IMR-90 (cell line): ENCODE results near the gene TCP11. TPM values are rescaled to one million over a fixed set of nuclear protein-coding genes. Genes with fewer than 3 reads are reported as not detected.
A peak's percentile ranks its signal among the peaks of the same experiment; 100 is the strongest.

ENCODE experiments used
- ATAC-seq: fragments of 200-7000 bp; cut with Tn5 transposase; 2 replicates; pipeline ENCODE4 v1.9.1; 2020; ENCODE audit warnings: low read depth, mild to moderate bottlenecking, moderate library complexity
- BruUV-seq: library from RNA; stranded (reverse); fragments of 400-500 nt; replicated peaks from 2 replicates; lab custom pipeline; 2021; lab: Mats Ljungman, UMichigan
- CTCF ChIA-PET: fragments of 300-600 bp; formaldehyde crosslinking; extraction: SDS; loops from one replicate; lab custom pipeline; 2021; ENCODE audit warnings: antibody characterized with exemption; lab: Yijun Ruan, JAX
- POLR2A ChIA-PET: fragments of 300-600 bp; sonication (Branson Sonifier 250); formaldehyde crosslinking; loops from one replicate; lab custom pipeline; 2022; ENCODE audit warnings: antibody characterized with exemption; ENCODE audit not compliant: unreplicated experiment; lab: Charles Lee
- DNase-seq: peaks from one replicate; pipeline ENCODE4 v3.0.0; 2013
- H2AFZ ChIP-seq: replicated peaks from 2 replicates; pipeline ENCODE3; 2013; ENCODE audit warnings: low read length, mild to moderate bottlenecking; ENCODE audit not compliant: poor library complexity
- H2AK5ac ChIP-seq: 2 replicates; pipeline ENCODE4 v1.6.1; 2013; ENCODE audit warnings: low read depth, low read length, inconsistent platforms
- H2AK9ac ChIP-seq: replicated peaks from 2 replicates; pipeline ENCODE3; 2013; ENCODE audit warnings: mild to moderate bottlenecking, low read depth, low read length, moderate library complexity; ENCODE audit not compliant: poor library complexity
- H2BK120ac ChIP-seq: 2 replicates; pipeline ENCODE4 v1.6.1; 2013; ENCODE audit warnings: low read depth, low read length, inconsistent platforms
- H2BK15ac ChIP-seq: 3 replicates; pipeline ENCODE4 v1.6.1; 2013; ENCODE audit warnings: low read depth, low read length, inconsistent platforms
- H2BK20ac ChIP-seq: 2 replicates; pipeline ENCODE4 v1.6.1; 2013; ENCODE audit warnings: low read depth, mild to moderate bottlenecking, inconsistent platforms, low read length, moderate library complexity
- H2BK5ac ChIP-seq: 2 replicates; pipeline ENCODE4 v1.6.1; 2013; ENCODE audit warnings: mild to moderate bottlenecking, low read depth, low read length, inconsistent platforms; ENCODE audit not compliant: poor library complexity, severe bottlenecking
- H3K14ac ChIP-seq: replicated peaks from 2 replicates; pipeline ENCODE4 v1.6.1; 2013; ENCODE audit warnings: low read depth, low read length, inconsistent platforms
- H3K18ac ChIP-seq: 2 replicates; pipeline ENCODE4 v1.6.1; 2013; ENCODE audit warnings: low read depth, low read length, control low read depth
- H3K23ac ChIP-seq: 2 replicates; pipeline ENCODE4 v1.6.1; 2013; ENCODE audit warnings: low read depth, low read length, inconsistent platforms
- H3K27ac ChIP-seq: 2 replicates; pipeline ENCODE4 v1.5.1; 2013; ENCODE audit warnings: mild to moderate bottlenecking, control low read depth, low read length; ENCODE audit not compliant: insufficient read depth
- H3K27me3 ChIP-seq: 2 replicates; pipeline ENCODE4 v1.6.1; 2013; ENCODE audit warnings: low read length; ENCODE audit not compliant: control insufficient read depth, insufficient read depth
- H3K36me3 ChIP-seq: 2 replicates; pipeline ENCODE4 v1.6.1; 2013; ENCODE audit warnings: low read length, mixed read lengths; ENCODE audit not compliant: control insufficient read depth, insufficient read depth
- H3K4ac ChIP-seq: 2 replicates; pipeline ENCODE4 v1.6.1; 2013; ENCODE audit warnings: low read depth, low read length, inconsistent platforms
- H3K4me1 ChIP-seq: 2 replicates; pipeline ENCODE4 v1.6.1; 2013; ENCODE audit warnings: low read length, mixed read lengths; ENCODE audit not compliant: control insufficient read depth, insufficient read depth
- H3K4me2 ChIP-seq: 2 replicates; pipeline ENCODE4 v1.6.1; 2013; ENCODE audit warnings: low read depth, mild to moderate bottlenecking, control low read depth, low read length, moderate library complexity
- H3K4me3 ChIP-seq: 2 replicates; pipeline ENCODE4 v1.5.1; 2013; ENCODE audit warnings: low read depth, mild to moderate bottlenecking, control low read depth, low read length, moderate library complexity; ENCODE audit not compliant: insufficient read depth
- H3K56ac ChIP-seq: 2 replicates; pipeline ENCODE4 v1.6.1; 2013; ENCODE audit warnings: low read length, inconsistent platforms; ENCODE audit not compliant: insufficient read depth; ENCODE audit errors: extremely low read depth
- H3K79me1 ChIP-seq, 2 experiments: 2 replicates each; pipeline ENCODE4 v1.6.1; 2013; ENCODE audit warnings: low read length in 2 of 2, inconsistent platforms in 1 of 2, low read depth in 1 of 2
- H3K9ac ChIP-seq: 2 replicates; pipeline ENCODE4 v1.6.1; 2013; ENCODE audit warnings: low read depth, low read length, control low read depth
- H3K9me1 ChIP-seq: 2 replicates; pipeline ENCODE4 v1.6.1; 2013; ENCODE audit warnings: low read length, inconsistent platforms; ENCODE audit not compliant: insufficient read depth
- H3K9me3 ChIP-seq: 2 replicates; pipeline ENCODE4 v1.6.1; 2013; ENCODE audit warnings: low read length; ENCODE audit not compliant: control insufficient read depth, insufficient read depth
- H4K20me1 ChIP-seq: 2 replicates; pipeline ENCODE4 v1.6.1; 2013; ENCODE audit warnings: low read length, inconsistent platforms; ENCODE audit not compliant: insufficient read depth
- H4K5ac ChIP-seq: 2 replicates; pipeline ENCODE4 v1.6.1; 2013; ENCODE audit warnings: mild to moderate bottlenecking, low read depth, low read length, control low read depth
- H4K8ac ChIP-seq, 2 experiments: 2 replicates each; pipeline ENCODE4 v1.6.1; 2013; ENCODE audit warnings: low read depth in 2 of 2, low read length in 2 of 2, control low read depth in 1 of 2, inconsistent platforms in 1 of 2
- H4K91ac ChIP-seq: 2 replicates; pipeline ENCODE4 v1.6.1; 2013; ENCODE audit warnings: low read depth, low read length, inconsistent platforms; ENCODE audit not compliant: insufficient read depth
- BHLHE40 ChIP-seq: fragments of 150-350 bp; IDR thresholded peaks from 2 replicates; pipeline ENCODE4 v1.6.1; 2016; ENCODE audit warnings: mild to moderate bottlenecking, low read depth, low read length
- CEBPB ChIP-seq: IDR thresholded peaks from 2 replicates; pipeline ENCODE4 v1.6.1; 2012; ENCODE audit warnings: low read depth, low read length, improper control_type of control experiment
- ELK1 ChIP-seq: fragments of 150-350 bp; IDR thresholded peaks from 2 replicates; pipeline ENCODE4 v1.6.1; 2016; ENCODE audit warnings: low read depth, mild to moderate bottlenecking, low read length, moderate library complexity, borderline replicate concordance
- MXI1 ChIP-seq: IDR thresholded peaks from 2 replicates; pipeline ENCODE4 v1.6.1; 2012; ENCODE audit warnings: low read depth, mild to moderate bottlenecking, low read length, moderate library complexity, borderline replicate concordance
- NFE2L2 ChIP-seq: fragments of 150-350 bp; IDR thresholded peaks from 2 replicates; pipeline ENCODE4 v1.6.1; 2016; ENCODE audit warnings: low read depth, mild to moderate bottlenecking, low read length
- POLR2A ChIP-seq: IDR thresholded peaks from 2 replicates; pipeline ENCODE4 v1.6.1; 2012; ENCODE audit warnings: mild to moderate bottlenecking, low read depth, low read length
- RAD21 ChIP-seq: IDR thresholded peaks from 2 replicates; pipeline ENCODE4 v1.6.1; 2012; ENCODE audit warnings: low read length, improper control_type of control experiment
- RFX5 ChIP-seq: IDR thresholded peaks from 2 replicates; pipeline ENCODE4 v1.8.0; 2012; ENCODE audit warnings: low read depth, mild to moderate bottlenecking, low read length, moderate library complexity
- USF2 ChIP-seq: fragments of 150-350 bp; IDR thresholded peaks from 2 replicates; pipeline ENCODE4 v1.6.1; 2017; ENCODE audit warnings: mild to moderate bottlenecking, antibody characterized with exemption, low read length, low read depth
- WGBS, 2 experiments: methylation state at CpG; one replicate each; pipeline versions ENCODE4 v1.1.5 to v1.1.7; 2013; ENCODE audit warnings: missing lambda C conversion rate in 2 of 2; ENCODE audit not compliant: insufficient read length in 1 of 2; ENCODE audit errors: extremely low coverage in 2 of 2; 5-methylcytosine and 5-hydroxymethylcytosine counted together
- dilution Hi-C: fragments of 300-500 bp; cut with HindIII; formaldehyde crosslinking; loops from one replicate; pipeline ENCODE4 v1.14.3; 2018; ENCODE audit warnings: low sequenced_read_pairs; ENCODE audit not compliant: unreplicated experiment
- in situ Hi-C: fragments of 300-500 bp; cut with MboI; formaldehyde crosslinking; loops from 3 replicates; pipeline ENCODE4 v1.14.3; 2019; ENCODE audit warnings: low sequenced_read_pairs, inconsistent platforms, mixed read lengths
- intact Hi-C: fragments of 100-400 bp; cut with micrococcal nuclease; formaldehyde crosslinking; loops from 2 replicates; pipeline ENCODE4 v1.10.0; 2022
- polyA plus RNA-seq, 3 experiments: library from polyadenylated mRNA; depleted of rRNA; stranded (reverse); fragments of >200 nt; gene quantifications; 2 replicates each; pipeline ENCODE4 v1.2.3, GENCODE V29; 2012; ENCODE audit warnings: low replicate concordance in 1 of 3
- total RNA-seq: library from RNA; depleted of rRNA; stranded (reverse); fragments of >200 nt; gene quantifications from 2 replicates; pipeline ENCODE4 v1.2.3, GENCODE V29; 2012

The TCP11 gene
- total and polyA plus RNA-seq, 2 of the 4 experiments (the other 2 are of a cell fraction) = 0.34 to 0.36 TPM

GRCh38 chr6:35168461-35168861 lies 27.3 kb upstream of the TCP11 start:
- Histone ChIP-seq H3K4me3 (no peak overlapping the region), H2AK9ac (no peak overlapping the region), H3K14ac (0 out of 2 replicates have a peak overlapping the region, but pooled peaks have one; percentile 6), H2AK5ac (peak overlapping the region; percentile 45; the same call in 1 of the 2 replicates), H3K56ac (no peak overlapping the region), H4K91ac (peak overlapping the region; percentile 6; the same call in 1 of the 2 replicates), H4K5ac (no peak overlapping the region), H3K18ac (no peak overlapping the region), H3K23ac (no peak overlapping the region), H4K8ac (no peak overlapping the region; a peak in 1 of 4 replicates), H3K79me1 (peaks cover 0 to 3% of the 10 kb centered on the region in 2 experiments; a peak in 1 of 4 replicates), H2BK15ac (no peak overlapping the region), H3K9me3 (no peaks in the 10 kb centered on the region), H4K20me1 (no peaks in the 10 kb centered on the region), H3K4ac (no peak overlapping the region; the same call in none of the 2 replicates), H3K9ac (no peak overlapping the region), H3K9me1 (peaks cover 36% of the 10 kb centered on the region), H3K27me3 (no peaks in the 10 kb centered on the region), H3K4me1 (peaks cover 28% of the 10 kb centered on the region), H2BK5ac (no peak overlapping the region), H2BK20ac (no peak overlapping the region), H2BK120ac (peak overlapping the region; percentile 26), H3K27ac (no peak overlapping the region), H3K4me2 (no peak overlapping the region), H3K36me3 (no peaks in the 10 kb centered on the region), H2AFZ (no peak overlapping the region)
- CTCF ChIA-PET = no interaction called here
- no peak for ATAC-seq
- DNase-seq = no peak
- no TSS peak for BruUV-seq
- 57% methylated on average over 4 of the region's 7 CpGs; no CpG with 5 or more reads in 1 of the 2 experiments for WGBS, 2 experiments
- dilution Hi-C loops = no loop called here
- POLR2A ChIA-PET = no interaction called here
- intact Hi-C loops = loop anchor here (5.0 kb wide), 1 partner anchor 34 kb away; no protein-coding TSS in a partner anchor
- TF ChIP-seq USF2 = no peak
- TF ChIP-seq BHLHE40 = no peak
- no peak for TF ChIP-seq NFE2L2
- no peak for TF ChIP-seq CEBPB
- TF ChIP-seq RFX5 = no peak
- TF ChIP-seq POLR2A = no peak
- TF ChIP-seq RAD21 = no peak
- no peak for TF ChIP-seq ELK1
- TF ChIP-seq MXI1 = no peak
- in situ Hi-C loops = no loop called here
